Keratinocyte (primary cell): ENCODE data around the gene DTNBP1.

Experiments used
- CTCF ChIP-seq, 3 experiments: IDR thresholded peaks in 1 of 3; conservative IDR thresholded peaks in 1 of 3; optimal IDR thresholded peaks in 1 of 3; 2 replicates in 2 of 3; 3 replicates in 1 of 3; pipeline versions ENCODE3 to v1.5.1; 2011; ENCODE audit warnings: low read length in 3 of 3, mild to moderate bottlenecking in 3 of 3, moderate library complexity in 2 of 3, control low read depth in 1 of 3, inconsistent platforms in 1 of 3; ENCODE audit not compliant: insufficient read depth in 2 of 3; ENCODE audit errors: extremely low read depth in 1 of 3
- EZH2 ChIP-seq: IDR thresholded peaks from one replicate; pipeline ENCODE4 v1.6.1; 2012; ENCODE audit warnings: inconsistent platforms, mild to moderate bottlenecking, low read length, moderate library complexity

- TF ChIP-seq EZH2 (no peak), CTCF (optimal IDR thresholded peaks at IDR 0.05 in 1 of 3, IDR thresholded peaks at IDR 0.05 in 1 of 3, conservative IDR thresholded peaks at IDR 0.05 in 1 of 3; ENCODE audit: extremely low read depth in 1 of 3, insufficient read depth in 2 of 3, low read length in 3 of 3) (no peak)
Measured at GRCh38 chr6:15593798-15594197, 69.0 kb downstream of the DTNBP1 start.
